GM19397 (cell line): ENCODE data around the gene ERP44.
A peak's percentile ranks its signal among the peaks of the same experiment; 100 is the strongest.
"Not testable (repeated sequence)": the region's sequence is repeated elsewhere in the genome, so short reads cannot be mapped to it uniquely, and the experiment has no call there.

ENCODE experiments used
- ATAC-seq: cut with Tn5 transposase; IDR thresholded peaks from one replicate; pipeline ENCODE4 v1.9.1; 2021; ENCODE audit warnings: mild to moderate bottlenecking, moderate library complexity; ENCODE audit not compliant: unreplicated experiment

Gene ERP44

GRCh38 chr9:100098887-100099721 is at the start of gene ERP44, which contains the start of gene INVS:
ERP44 (minus strand) TSS chr9:100099000; CDS start chr9:100098840, 160 bp downstream.
INVS (plus strand) TSS chr9:100099243; CDS start chr9:100104522, 5,279 bp downstream.
- peak; percentile 98 for ATAC-seq

GRCh38 chr9:100145976-100146375 is 47.2 kb upstream of the ERP44 start:
- not testable (repeated sequence) for ATAC-seq

- not testable (repeated sequence) for ATAC-seq
These were observed 46.6 kb upstream of the ERP44 start for GRCh38 chr9:100145167-100145934.

GRCh38 chr9:100141862-100142261 is 43.1 kb upstream of the ERP44 start:
- ATAC-seq: not testable (repeated sequence)

GRCh38 chr9:100140303-100140702 is 41.5 kb upstream of the ERP44 start:
- not testable (repeated sequence) for ATAC-seq

GRCh38 chr9:100136799-100137198 is 38.0 kb upstream of the ERP44 start:
- not testable (repeated sequence) for ATAC-seq

- no peak for ATAC-seq
These were observed 35.9 kb upstream of the ERP44 start for GRCh38 chr9:100134731-100135130.

GRCh38 chr9:100131875-100132430 is 33.2 kb upstream of the ERP44 start:
- no peak for ATAC-seq

GRCh38 chr9:100131216-100131615 is 32.4 kb upstream of the ERP44 start:
- ATAC-seq: no peak

- ATAC-seq: no peak
These were observed 31.0 kb upstream of the ERP44 start for GRCh38 chr9:100129772-100130171.

- no peak for ATAC-seq
These were observed 27.6 kb upstream of the ERP44 start for GRCh38 chr9:100126423-100126822.

- no peak for ATAC-seq
These were observed 27.1 kb upstream of the ERP44 start for GRCh38 chr9:100125910-100126309.

GRCh38 chr9:100125236-100125635 is 26.4 kb upstream of the ERP44 start:
- no peak for ATAC-seq

- ATAC-seq: no peak
These were observed 21.5 kb upstream of the ERP44 start for GRCh38 chr9:100120286-100120685.

GRCh38 chr9:100117316-100117715 is 18.5 kb upstream of the ERP44 start:
- no peak for ATAC-seq

GRCh38 chr9:100112677-100113336 is 14.0 kb upstream of the ERP44 start:
- ATAC-seq: no peak

- no peak for ATAC-seq
These were observed 12.4 kb upstream of the ERP44 start for GRCh38 chr9:100111235-100111634.

- ATAC-seq: no peak
These were observed 9.8 kb upstream of the ERP44 start for GRCh38 chr9:100108559-100108958.

GRCh38 chr9:100106616-100107015 is 7.8 kb upstream of the ERP44 start:
- ATAC-seq: no peak

GRCh38 chr9:100105861-100106260 is 7.1 kb upstream of the ERP44 start:
- ATAC-seq: no peak

GRCh38 chr9:100104314-100104713 is 5.5 kb upstream of the ERP44 start:
- ATAC-seq: no peak
